GM19328 (cell line): Measurements from ENCODE around the gene ACTRT2.

ENCODE experiments used
- ATAC-seq: cut with Tn5 transposase; IDR thresholded peaks from one replicate; pipeline ENCODE4 v1.9.1; 2021; ENCODE audit warnings: mild to moderate bottlenecking, moderate library complexity; ENCODE audit not compliant: unreplicated experiment

Gene ACTRT2

GRCh38 chr1:3016641-3017439, 4.4 kb upstream of the ACTRT2 start:
- ATAC-seq = no peak

DNA sequence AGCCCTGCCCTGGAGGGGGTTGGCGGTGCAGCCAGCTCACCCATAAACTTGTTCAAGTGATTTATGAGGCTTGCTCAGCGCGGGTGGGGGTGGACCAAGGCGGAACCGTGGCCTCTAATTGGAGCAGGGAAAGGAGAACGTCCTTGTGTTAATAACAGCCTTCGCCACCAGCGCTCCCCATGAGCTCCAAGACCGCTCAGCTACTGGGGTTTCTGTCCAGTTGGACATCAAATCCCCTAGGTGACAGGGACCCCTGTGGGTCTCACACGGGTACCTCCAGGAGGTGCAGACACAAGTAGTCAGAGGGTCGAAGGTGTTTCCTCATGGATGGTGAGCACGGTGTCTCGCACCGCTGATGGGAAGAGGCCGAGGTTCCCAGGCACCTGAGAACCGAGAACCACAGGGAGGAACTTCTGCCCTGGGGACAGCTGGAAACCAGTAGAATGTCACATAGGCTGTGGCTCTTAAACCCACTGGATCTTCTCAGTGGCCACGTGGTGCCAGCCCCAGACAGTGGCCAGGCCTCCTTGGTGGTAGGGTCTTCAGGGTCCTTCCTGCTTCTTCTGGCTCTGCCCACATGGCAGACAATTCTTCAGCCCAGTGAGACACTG, 3.7 kb upstream of the ACTRT2 start:
- ATAC-seq = no peak

DNA sequence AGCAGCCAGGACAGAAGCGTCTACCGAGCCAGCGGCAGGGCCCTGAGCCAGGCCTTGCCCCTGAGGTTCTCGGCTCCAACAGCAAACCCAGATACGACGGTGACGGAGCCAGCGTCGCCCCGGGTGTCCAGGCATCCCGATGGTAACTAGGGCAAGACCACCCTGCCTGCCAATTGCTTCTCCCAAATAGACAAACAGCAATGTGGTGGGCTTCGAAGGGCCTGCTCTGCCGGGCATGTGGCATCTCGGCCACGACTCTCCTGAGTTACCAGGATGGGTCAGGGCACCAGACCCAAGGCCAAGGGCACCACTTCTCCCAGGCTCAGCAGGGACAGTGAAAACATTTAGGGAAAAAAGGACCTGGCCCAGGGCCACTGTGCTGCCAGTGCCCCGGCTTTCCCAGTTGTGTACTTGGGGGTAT, 3.2 kb upstream of the ACTRT2 start:
- no peak for ATAC-seq

DNA sequence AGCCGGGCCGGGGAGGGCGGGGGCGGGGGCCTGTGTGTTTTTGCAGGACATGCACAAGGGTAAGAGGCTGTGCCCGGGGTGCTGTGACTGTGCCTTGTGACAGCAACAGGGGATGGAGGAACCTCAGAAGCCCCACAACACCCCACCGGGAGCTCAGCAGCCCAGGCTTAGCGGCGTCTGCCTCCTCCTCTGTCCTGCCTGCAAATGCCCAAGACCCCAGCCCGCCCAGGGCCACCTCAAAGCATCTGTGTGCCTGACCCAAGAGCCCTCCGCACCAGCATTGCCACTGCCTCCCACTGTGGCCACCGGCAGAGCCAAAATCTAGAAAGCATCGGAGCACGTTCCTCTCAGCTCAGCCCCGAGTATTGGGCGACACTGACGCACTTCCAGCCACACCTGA, 2.7 kb upstream of the ACTRT2 start:
- no peak for ATAC-seq

DNA sequence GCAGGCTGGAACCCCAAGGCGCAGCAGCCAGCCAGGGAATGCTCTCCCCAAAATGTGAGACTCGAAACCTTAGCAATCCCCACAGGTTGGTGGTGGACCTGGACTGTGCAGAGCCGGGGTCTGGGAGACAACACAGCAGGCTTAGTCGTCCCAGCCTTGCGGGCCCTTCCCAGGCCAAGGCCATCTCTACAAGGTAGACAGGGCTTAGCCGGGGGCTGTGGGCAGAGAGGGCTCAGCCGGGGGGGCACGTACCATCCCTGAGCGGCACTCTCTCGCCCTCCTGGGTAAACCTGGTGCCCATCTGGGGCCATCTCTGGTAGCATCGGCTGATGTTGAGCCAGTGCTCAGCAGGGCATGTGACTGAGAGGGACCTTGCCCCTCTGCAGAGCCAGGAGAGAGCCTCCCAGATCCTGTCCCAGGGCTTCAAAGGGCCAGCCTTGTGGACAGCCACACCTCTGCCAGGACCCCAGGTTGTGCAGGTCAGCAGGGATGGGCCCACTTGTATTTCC, 2.2 kb upstream of the ACTRT2 start:
- no peak for ATAC-seq

GRCh38 chr1:3019516-3020051, 1.7 kb upstream of the ACTRT2 start:
- no peak for ATAC-seq

GRCh38 chr1:3020263-3020909, 881 bp upstream of the ACTRT2 start:
- no peak for ATAC-seq

DNA sequence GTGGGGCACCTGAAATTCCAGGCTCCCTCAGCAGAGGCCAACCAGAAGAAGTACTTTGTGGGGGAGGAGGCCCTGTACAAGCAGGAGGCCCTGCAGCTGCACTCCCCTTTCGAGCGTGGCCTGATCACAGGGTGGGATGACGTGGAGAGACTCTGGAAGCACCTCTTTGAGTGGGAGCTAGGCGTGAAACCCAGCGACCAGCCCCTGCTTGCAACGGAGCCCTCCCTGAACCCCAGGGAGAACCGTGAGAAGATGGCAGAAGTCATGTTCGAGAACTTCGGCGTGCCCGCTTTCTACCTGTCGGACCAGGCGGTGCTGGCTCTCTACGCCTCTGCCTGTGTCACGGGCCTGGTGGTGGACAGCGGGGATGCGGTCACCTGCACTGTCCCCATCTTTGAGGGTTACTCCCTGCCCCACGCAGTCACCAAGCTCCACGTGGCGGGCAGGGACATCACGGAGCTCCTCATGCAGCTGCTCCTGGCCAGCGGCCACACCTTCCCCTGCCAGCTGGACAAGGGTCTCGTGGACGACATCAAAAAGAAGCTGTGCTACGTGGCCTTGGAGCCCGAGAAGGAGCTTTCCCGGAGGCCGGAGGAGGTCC, 634 bp downstream of the ACTRT2 start:
- ATAC-seq = no peak

GRCh38 chr1:3022511-3022973, 1.3 kb downstream of the ACTRT2 start:
- no peak for ATAC-seq

DNA sequence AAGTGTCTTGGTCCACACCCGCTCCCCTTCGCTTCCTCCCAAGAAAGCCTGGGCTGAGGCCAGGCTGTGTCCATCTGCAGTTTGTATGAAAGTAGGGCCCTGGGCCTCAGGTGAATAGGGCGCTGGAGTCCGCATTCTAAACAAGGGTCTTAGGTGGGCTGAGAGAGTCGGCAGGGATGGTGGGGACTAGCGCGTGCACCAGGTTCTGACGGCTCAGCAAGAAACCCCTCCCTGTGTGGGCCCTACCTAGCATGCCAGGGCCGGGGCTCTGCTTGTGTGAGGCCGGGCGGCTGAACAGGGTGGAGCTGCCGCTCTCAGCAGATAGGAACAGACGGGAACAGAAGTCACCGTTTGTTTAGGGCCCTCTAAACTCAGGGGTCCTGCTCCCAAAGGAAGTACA, 1.7 kb downstream of the ACTRT2 start:
- ATAC-seq = no peak

DNA sequence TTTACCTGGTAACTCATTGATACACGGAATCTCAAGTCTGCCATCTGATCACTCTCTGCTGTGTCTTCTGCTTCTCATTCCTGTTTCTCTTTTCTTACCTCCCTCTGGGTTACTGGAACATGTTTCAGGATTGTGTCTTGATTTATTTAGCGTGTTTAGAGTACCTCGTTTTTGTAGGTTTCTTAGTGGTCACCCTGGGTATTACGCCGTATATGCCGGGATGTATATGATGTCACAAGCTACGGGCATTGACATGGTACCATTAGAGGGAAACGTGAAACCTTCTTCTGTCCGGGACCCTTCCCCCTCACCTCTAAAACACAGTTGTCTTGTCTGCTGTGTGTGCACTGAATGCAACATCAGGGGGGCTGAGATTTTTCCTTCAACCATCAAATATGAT, 2.8 kb downstream of the ACTRT2 start:
- ATAC-seq = no peak

DNA sequence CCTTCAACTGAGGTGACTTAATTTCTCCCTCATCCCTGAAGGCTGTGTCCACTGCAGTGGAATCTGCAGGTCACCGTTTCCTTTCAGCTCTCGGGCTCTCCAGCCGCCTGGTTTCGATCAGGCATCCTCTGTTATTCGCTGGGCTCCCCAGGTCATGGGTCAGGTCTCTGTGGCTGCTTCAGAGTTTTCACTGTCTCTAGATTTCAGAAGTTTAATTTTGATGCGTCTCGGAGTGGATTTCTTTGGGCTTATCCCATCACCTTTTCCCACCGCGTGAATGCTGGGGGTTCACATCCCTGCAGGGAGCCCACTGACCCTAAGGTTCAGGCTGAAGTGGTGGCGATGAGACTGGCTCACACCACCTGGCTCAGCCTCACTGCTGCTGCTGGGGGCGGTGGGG, 3.3 kb downstream of the ACTRT2 start:
- ATAC-seq = no peak

DNA sequence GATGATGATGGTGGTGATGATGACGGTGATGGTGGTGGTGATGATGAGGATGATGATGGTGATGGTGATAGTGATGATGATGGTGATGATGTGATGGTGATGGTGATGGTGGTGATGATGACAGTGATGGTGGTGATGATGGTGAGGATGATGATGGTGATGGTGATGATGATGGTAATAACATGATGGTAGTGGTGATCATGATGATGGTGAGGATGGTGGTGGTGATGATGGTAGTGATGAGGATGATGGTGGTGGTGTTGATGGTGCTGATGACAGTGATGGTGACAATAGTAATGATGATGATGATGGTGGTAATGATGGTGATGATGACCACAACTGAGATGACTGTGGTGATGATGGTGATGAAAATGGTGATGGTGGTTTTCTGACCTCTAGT, 4.9 kb downstream of the ACTRT2 start:
- ATAC-seq = no peak

DNA sequence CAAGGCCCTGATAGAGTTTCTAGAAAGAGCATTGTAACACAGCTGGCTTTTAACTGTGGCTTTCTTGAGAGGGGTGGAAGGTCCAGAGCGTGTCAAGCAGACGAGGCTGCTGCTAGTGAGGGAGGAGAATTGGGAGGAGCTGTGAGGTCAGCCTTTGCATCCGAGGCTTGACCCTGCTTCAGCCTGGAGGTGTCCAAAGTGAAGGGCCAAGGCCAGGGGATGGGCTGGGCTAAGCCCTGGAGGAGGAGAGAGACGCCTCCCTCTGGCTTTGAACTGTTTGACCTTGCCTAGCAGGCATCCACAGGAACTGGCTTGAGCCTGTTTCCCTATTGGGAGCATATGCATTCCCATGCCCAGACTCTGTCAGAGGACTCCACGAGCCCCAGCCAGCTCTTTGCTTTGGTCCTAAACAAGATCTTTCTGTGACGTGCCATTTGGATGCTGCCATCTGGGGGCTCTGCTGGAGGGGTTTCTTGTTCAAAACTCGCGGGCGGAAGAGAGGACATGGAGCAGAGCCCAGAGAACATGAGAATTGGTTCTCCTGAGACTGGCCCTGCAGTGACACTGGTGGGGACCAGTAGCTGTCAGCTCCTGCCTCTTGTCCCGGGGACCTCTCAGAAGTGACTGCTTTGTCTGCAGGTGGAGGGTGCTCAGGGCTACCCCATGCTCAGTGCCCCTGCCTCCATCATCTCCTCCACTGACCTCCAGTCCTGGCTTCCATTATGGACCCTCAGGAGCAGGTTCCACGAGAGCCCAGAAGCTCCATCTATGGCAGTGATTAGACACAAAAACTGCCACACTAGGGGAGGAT, 5.5 kb downstream of the ACTRT2 start:
- no peak for ATAC-seq

DNA sequence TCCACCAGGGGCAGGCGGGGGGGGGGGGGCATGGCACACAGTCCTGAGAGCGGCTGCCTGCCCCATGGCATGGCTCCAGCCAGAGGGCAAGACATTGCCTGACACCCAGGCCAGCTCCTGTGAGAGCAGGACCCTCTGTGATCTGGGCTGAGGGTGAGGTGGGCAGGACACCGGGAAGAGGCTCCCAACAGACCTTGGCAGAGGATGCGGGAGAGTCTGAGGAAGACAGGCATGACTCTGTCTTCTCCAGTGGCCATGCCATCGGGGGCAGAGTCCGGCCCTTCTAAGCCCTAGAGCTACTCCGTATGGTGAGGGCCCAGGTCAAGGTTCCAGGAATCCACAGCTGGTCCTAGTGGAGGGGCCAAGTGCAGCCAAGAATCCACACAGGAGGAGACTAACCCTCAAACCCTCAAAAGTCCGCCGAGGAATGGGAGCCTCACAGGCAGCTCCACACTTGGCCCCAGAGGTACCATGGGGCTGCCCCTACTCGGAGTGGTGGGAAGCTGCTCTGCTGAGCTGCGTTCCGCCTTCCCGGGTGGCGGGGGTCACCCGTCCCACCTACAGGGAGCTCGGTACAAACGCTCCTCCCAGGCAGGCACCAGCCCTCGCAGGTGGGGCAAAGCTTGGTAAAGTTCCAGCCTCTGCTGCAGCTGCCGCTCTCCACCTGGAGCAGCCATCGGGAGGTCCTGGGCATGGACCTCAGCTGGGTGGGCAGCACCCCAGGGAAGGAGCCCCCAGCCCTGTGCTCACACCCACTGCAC, 6.5 kb downstream of the ACTRT2 start:
- ATAC-seq = no peak

- no peak for ATAC-seq
Observed at GRCh38 chr1:3028531-3029282, 7.4 kb downstream of the ACTRT2 start.

GRCh38 chr1:3029481-3029961, 8.3 kb downstream of the ACTRT2 start:
- no peak for ATAC-seq

DNA sequence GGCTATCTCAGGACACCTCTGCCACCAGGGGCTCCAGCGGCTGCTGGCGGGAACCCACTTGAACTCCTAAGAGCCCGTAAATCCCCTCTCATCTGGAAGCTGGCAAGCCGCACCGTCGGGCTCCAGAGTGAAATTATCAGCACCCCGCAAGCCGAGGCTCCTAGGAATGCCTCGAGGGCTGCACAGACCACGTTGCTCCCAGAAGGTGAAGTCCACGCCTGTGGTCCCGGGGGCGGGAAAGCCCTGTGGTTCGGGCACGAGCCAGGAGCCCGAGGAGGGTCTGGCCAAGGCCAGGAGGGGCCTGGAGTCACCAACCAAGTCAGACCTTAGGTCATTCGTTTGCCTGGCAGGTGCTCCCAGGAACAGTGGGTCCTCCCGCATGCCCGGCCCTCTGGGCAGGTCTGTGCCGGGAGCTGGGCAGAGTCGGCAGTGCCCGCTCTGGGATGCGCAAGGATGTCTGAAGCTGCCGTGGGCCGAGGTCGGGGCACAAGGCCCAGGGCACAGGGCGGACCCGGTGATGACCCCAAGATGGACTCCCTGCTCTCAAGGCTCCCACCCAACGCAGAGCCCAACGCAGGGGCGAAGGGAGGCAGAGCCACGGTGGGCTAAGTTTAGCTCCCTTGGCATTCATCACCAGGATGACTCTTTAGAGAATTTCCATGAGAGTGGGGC, 8.9 kb downstream of the ACTRT2 start:
- ATAC-seq = no peak
